Embryonic facial prominence (tissue), 1 donor: ENCODE results near the gene COG7.
"Not testable (repeated sequence)": the region's sequence is repeated elsewhere in the genome, so short reads cannot be mapped to it uniquely, and the experiment has no call there.

ENCODE experiments used
- DNase-seq: peaks from one replicate; pipeline ENCODE4 v3.0.0-alpha.2; 2016; ENCODE audit errors: extremely low spot score

The COG7 gene

GRCh38 chr16:23409522-23409921 is 43.5 kb downstream of the COG7 start:
- no peak for DNase-seq

- DNase-seq: no peak
Measured at GRCh38 chr16:23408823-23409298, 44.1 kb downstream of the COG7 start.

DNA sequence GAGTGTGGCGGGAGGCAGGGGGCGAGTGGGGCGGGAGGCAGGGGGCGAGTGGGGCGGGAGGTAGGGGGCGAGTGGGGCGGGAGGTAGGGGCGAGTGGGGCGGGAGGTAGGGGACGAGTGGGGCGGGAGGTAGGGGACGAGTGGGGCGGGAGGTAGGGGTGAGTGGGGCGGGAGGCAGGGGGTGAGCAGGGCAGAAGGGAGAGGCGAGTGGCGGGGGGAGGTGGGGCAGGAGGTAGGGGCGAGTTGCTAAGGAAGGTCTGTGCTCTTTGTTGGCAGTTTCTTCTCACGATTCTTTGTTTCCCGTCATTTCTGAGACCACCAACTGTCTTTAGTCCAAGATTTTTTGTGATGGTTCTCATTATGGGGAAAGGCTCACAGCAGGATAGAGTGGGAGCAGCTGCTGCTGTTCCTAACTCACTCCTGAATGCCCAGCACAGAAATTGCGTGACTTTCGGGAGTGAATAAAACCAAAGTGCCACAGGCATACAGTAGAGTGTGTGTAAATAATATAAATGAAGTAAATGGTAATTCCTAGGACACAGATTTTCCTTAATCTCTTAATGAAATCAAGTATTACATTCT is 44.7 kb downstream of the COG7 start:
- no peak for DNase-seq

GRCh38 chr16:23407436-23408127 is 45.4 kb downstream of the COG7 start:
- no peak for DNase-seq

DNA sequence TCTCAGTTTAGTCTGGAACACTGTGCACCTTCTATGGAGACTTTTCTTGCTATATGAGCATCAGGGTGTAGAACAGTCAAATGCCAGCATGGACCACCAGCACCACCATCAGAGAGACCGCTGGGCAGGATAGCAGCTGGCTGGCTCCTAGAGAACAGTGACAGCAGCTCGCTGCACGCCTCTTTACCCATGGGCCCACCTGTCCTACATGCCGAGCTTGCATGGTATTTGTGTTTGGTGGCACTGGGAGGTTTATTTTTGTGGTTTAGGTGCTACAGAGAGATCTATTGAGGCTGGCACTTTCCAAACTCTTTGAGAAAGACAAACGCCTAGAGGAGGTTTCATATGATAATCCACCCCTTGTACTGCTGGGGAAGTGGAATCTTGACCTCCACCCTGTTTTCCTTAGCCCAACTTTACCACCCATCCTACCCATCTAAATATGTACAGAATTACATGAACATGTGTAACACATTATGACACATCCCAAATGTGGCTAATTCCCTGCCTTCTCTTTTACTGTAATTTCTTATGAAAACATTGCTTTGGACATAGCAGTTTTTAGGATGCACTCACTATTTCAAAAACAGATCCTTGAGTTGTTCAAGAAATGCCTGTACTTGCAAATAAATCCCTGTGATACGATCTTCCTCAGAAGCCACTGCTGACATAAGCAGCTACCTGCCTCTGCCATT is 46.3 kb downstream of the COG7 start:
- DNase-seq: no peak

GRCh38 chr16:23406024-23406423 is 47.0 kb downstream of the COG7 start:
- DNase-seq: no peak

DNA sequence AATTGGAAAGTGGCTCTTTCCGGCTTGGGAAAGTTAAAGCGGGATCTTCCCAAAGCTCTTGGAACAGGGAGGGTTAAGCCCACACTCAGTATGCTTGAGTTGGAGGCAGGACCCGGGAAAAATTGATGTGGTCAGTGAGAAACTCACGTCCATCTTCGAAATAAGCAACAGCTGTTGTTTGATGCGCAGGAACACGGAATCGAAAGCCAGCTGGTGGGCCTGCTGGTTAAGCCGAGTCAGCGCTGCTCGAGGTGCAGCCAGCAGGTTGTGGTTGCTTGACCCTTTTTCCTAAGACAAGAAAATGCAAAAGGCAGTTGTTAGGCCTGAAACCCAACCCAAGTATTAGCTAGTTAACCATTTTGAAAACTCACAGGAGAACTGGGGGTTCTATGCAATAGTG is 49.4 kb downstream of the COG7 start:
- no peak for DNase-seq

- DNase-seq: no peak
Measured at GRCh38 chr16:23402100-23402499, 50.9 kb downstream of the COG7 start.

- DNase-seq: no peak
Measured at GRCh38 chr16:23401139-23401538, 51.9 kb downstream of the COG7 start.

DNA sequence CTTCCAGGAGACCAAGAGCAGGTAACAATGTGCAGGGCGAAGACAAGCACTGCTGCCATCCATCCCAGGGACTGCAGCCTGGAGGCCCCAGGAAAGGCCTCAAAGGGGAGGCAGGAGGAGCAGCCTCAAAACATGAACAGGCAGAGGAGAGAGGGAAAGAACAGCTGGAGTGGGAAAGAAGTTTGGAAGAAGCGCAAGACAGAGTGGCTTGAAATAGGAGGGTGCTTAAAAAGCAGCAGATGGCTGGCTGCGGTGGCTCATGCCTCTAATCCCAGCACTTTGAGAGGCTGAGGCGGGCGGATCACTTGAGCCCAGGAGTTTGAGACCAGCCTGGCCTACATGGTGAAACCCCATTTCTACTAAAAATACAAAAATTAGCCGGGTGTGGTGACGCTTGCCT is 52.5 kb downstream of the COG7 start:
- DNase-seq: not testable (repeated sequence)

GRCh38 chr16:23398987-23399805 is 53.8 kb downstream of the COG7 start:
- no peak for DNase-seq

GRCh38 chr16:23397464-23397863 is 55.5 kb downstream of the COG7 start:
- DNase-seq: no peak

- DNase-seq: no peak
Measured at GRCh38 chr16:23395732-23396131, 57.3 kb downstream of the COG7 start.

GRCh38 chr16:23394141-23394831 is 58.7 kb downstream of the COG7 start:
- no peak for DNase-seq

GRCh38 chr16:23392223-23392600 is 60.8 kb downstream of the COG7 start:
- no peak for DNase-seq

DNA sequence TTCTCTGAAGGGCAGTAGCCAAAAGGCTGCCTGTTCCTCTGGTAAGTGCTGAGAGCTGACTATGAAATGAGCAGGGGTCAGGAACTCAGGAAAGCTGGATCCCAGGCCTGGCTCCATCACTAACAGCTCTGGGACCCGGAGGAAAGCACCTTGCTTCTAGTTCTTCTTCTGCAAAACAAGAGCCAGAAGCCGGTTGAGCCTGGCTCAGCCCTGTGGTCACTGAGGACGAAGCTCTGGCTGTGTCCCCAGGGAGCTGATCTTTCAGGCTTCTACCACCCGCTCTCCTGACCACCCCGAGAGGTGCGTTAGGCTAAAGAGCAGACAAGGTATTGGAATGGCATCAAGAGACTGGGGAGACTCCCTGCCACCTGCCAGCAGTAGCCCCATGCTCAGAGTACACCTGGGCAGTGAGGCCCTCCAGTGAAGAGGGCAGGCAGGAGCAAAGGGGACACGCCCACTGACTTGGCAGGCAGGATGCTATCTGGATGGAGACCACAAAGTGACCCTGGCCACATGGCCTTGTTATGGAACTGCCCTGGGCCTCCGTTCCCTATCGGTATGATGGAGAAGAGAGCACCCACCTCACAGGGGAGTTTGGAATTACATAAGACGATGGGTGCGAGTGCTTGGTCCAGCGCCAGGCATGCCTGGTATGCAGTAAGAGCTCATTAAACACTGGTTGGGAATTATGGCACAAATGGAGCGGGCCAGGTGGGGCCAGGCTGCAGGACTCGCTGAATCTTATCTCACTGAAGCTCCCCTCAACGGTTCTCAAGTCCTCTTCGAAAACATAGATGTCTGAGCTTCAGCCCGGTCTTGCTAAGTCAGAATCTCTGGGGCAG is 61.4 kb downstream of the COG7 start:
- no peak for DNase-seq

DNA sequence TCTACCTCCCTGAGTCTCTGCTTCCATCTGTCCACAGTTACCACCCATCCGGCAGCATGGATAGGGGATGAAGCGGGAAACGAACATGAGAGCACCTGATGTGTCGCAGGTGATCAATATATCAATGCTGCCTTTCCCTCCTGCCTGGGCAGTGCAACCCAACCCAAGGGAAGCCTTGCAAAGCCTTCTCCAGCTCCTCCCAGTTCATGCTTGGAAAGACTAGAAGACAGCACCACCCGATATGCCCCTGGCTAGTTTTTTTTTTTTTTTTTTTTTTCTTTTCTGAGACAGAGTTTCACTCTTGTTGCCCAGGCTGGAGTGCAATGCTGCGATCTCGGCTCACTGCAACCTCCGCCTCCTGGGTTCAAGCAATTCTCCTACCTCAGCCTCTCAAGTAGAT is 63.1 kb downstream of the COG7 start:
- not testable (repeated sequence) for DNase-seq

GRCh38 chr16:23389201-23389600 is 63.8 kb downstream of the COG7 start:
- no peak for DNase-seq

GRCh38 chr16:23388786-23389185 is 64.2 kb downstream of the COG7 start:
- no peak for DNase-seq

- DNase-seq: no peak
Measured at GRCh38 chr16:23387666-23388065, 65.3 kb downstream of the COG7 start.

DNA sequence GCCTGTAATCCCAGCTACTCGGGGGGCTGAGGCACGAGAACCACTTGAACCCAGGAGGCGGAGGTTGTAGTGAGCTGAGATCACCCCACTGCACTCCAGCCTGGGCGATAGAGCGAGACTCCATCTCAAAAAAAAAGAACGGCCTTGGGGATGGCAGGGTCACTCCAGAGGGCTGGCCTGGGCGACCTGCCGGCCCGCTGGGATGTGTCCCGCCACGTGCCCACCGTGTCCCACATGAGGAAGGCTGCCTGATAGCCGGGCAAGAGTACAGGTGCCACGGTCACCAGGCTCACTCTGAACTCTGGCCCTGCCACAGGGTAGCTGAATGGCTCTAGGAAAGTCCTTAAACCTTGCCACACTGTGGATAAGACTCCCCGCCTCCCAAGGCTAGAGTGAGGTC is 67.5 kb downstream of the COG7 start:
- no peak for DNase-seq
